Ecto neural progenitor cell (in vitro differentiated cells): ENCODE data around the gene CAMK2B.

Experiments
- DNase-seq: peaks from one replicate; pipeline ENCODE4 v3.0.0-alpha.2; 2018; ENCODE audit warnings: low spot score

CAMK2B gene

GRCh38 chr7:44287488-44288380, 37.7 kb downstream of the CAMK2B start:
- DNase-seq: peak; percentile 37

GRCh38 chr7:44286618-44287487, 38.5 kb downstream of the CAMK2B start:
- DNase-seq: peak; percentile 41

- DNase-seq: peak; percentile 49
Measured at GRCh38 chr7:44286182-44286617, 39.2 kb downstream of the CAMK2B start.

- DNase-seq: peak; percentile 22
Measured at GRCh38 chr7:44285561-44285960, 39.8 kb downstream of the CAMK2B start.

GRCh38 chr7:44284881-44285541, 40.4 kb downstream of the CAMK2B start:
- DNase-seq: peak; percentile 46

GRCh38 chr7:44284216-44284615, 41.2 kb downstream of the CAMK2B start:
- DNase-seq: peak; percentile 38

- DNase-seq: peak; percentile 42
Measured at GRCh38 chr7:44283381-44284211, 41.8 kb downstream of the CAMK2B start.

- peak; percentile 39 for DNase-seq
Measured at GRCh38 chr7:44282601-44283171, 42.7 kb downstream of the CAMK2B start.

GRCh38 chr7:44281811-44282600, 43.4 kb downstream of the CAMK2B start:
- DNase-seq: peak; percentile 47

GRCh38 chr7:44280993-44281721, 44.2 kb downstream of the CAMK2B start:
- DNase-seq: peak; percentile 40

- DNase-seq: peak; percentile 29
Measured at GRCh38 chr7:44280636-44280992, 44.8 kb downstream of the CAMK2B start.

GRCh38 chr7:44279731-44280505, 45.5 kb downstream of the CAMK2B start:
- peak; percentile 35 for DNase-seq

- peak; percentile 46 for DNase-seq
Measured at GRCh38 chr7:44279286-44279685, 46.1 kb downstream of the CAMK2B start.

- DNase-seq: peak; percentile 38
Measured at GRCh38 chr7:44278451-44279161, 46.8 kb downstream of the CAMK2B start.

- DNase-seq: no peak
Measured at GRCh38 chr7:44277851-44278250, 47.5 kb downstream of the CAMK2B start.

- no peak for DNase-seq
Measured at GRCh38 chr7:44277391-44277790, 48.0 kb downstream of the CAMK2B start.

- DNase-seq: no peak
Measured at GRCh38 chr7:44276571-44277221, 48.7 kb downstream of the CAMK2B start.
